HepG2 (cell line): ENCODE data around the gene MTF1. TPM values are rescaled to one million over a fixed set of nuclear protein-coding genes. Genes with fewer than 3 reads are reported as not detected.

ENCODE experiments used
- ARID5B ChIP-seq: IDR thresholded peaks from 2 replicates; pipeline ENCODE4 v1.4.0; 2020; ENCODE audit warnings: mild to moderate bottlenecking, missing genetic modification reagents
- DNMT1 ChIP-seq: sonication (generic); formaldehyde crosslinking; IDR thresholded peaks from 2 replicates; pipeline ENCODE4 v1.5.1; 2020; ENCODE audit warnings: mild to moderate bottlenecking, missing genetic modification reagents
- FOXO1 ChIP-seq: sonication (generic); formaldehyde crosslinking; IDR thresholded peaks from 2 replicates; pipeline ENCODE4 v1.4.0; 2020; ENCODE audit warnings: missing genetic modification reagents
- MAFG ChIP-seq: sonication (generic); formaldehyde crosslinking; IDR thresholded peaks from 2 replicates; pipeline ENCODE4 v1.5.1; 2020; ENCODE audit warnings: mild to moderate bottlenecking, missing genetic modification reagents
- MEF2D ChIP-seq: sonication (generic); formaldehyde crosslinking; IDR thresholded peaks from 2 replicates; pipeline ENCODE4 v1.5.1; 2020; ENCODE audit warnings: mild to moderate bottlenecking, missing genetic modification reagents
- NFAT5 ChIP-seq: sonication (generic); formaldehyde crosslinking; IDR thresholded peaks from 2 replicates; pipeline ENCODE4 v1.4.0; 2020; ENCODE audit warnings: missing genetic modification reagents
- NR2F2 ChIP-seq: IDR thresholded peaks from 2 replicates; pipeline ENCODE4 v1.6.1; 2012; ENCODE audit warnings: low read depth, inconsistent platforms, borderline replicate concordance
- RNF2 ChIP-seq: fragments of 450-650 bp; conservative IDR thresholded peaks from 2 replicates; pipeline ENCODE4 v1.6.1; 2016; ENCODE audit warnings: low read depth
- SP2 ChIP-seq: sonication (generic); formaldehyde crosslinking; IDR thresholded peaks from 2 replicates; pipeline ENCODE4 v1.5.1; 2020; ENCODE audit warnings: mild to moderate bottlenecking, missing genetic modification reagents
- ZBTB43 ChIP-seq: sonication (generic); formaldehyde crosslinking; conservative IDR thresholded peaks from 2 replicates; pipeline ENCODE4 v1.4.0; 2020; ENCODE audit warnings: missing genetic modification reagents
- ZBTB7B ChIP-seq: sonication (generic); formaldehyde crosslinking; IDR thresholded peaks from 2 replicates; pipeline ENCODE4 v1.4.0; 2020; ENCODE audit warnings: missing genetic modification reagents
- ZFP90 ChIP-seq: sonication (generic); formaldehyde crosslinking; IDR thresholded peaks from 2 replicates; pipeline ENCODE4 v1.8.0; 2022; ENCODE audit warnings: missing genetic modification reagents, mild to moderate bottlenecking, inconsistent platforms, borderline replicate concordance
- ZGPAT ChIP-seq: IDR thresholded peaks from 2 replicates; pipeline ENCODE4 v1.6.1; 2016; ENCODE audit warnings: mild to moderate bottlenecking
- ZNF160 ChIP-seq: sonication (generic); formaldehyde crosslinking; IDR thresholded peaks from 2 replicates; pipeline ENCODE4 v1.8.0; 2022; ENCODE audit warnings: mild to moderate bottlenecking, inconsistent platforms, missing genetic modification reagents
- ZNF562 ChIP-seq: sonication (generic); formaldehyde crosslinking; IDR thresholded peaks from 2 replicates; pipeline ENCODE4 v1.8.0; 2022; ENCODE audit warnings: missing genetic modification reagents, borderline replicate concordance
- polyA plus RNA-seq, 8 experiments: library from polyadenylated mRNA; depleted of rRNA in 3 of 8; stranded (reverse) in 7 of 8; unstranded in 1 of 8; fragments of >200 nt; fragmentation: Illumina TruSeq in 4 of 8; extraction: Trizol in 4 of 8; gene quantifications; 2 replicates each; pipeline versions ENCODE4 v1.2.1 to v1.2.3, GENCODE V29; 2011 to 2016; ENCODE audit warnings: low read depth in 4 of 8, missing spikeins in 1 of 8, mixed read lengths in 1 of 8; ENCODE audit not compliant: insufficient read depth in 1 of 8
- total RNA-seq, 5 experiments: library from RNA; depleted of rRNA; stranded (reverse); fragments of >200 nt; fragmentation: Illumina TruSeq; extraction: Trizol; gene quantifications; 2 replicates each; pipeline ENCODE4 v1.2.3, GENCODE V29; 2016; ENCODE audit warnings: low read depth in 1 of 5

The MTF1 gene
- total and polyA plus RNA-seq, 2 of the 13 experiments (the other 11 are each of a cell fraction or from before 2014, with no cell fraction given): 2.4 to 3.3 TPM

- TF ChIP-seq MAFG (CRISPR knock-in tag) (no peak), ZNF160 (no peak), ZBTB43 (no peak), RNF2 (no peak), SP2 (peak; percentile 91), FOXO1 (CRISPR knock-in tag) (no peak), MEF2D (0 out of 2 replicates have a peak, but pooled peaks have one; percentile 56), ZGPAT (CRISPR knock-in tag) (peak; percentile 68; the same call in 1 of the 2 replicates), ZBTB7B (CRISPR knock-in tag) (peak; percentile 48; the same call in 1 of the 2 replicates), ARID5B (peak; percentile 29; the same call in 1 of the 2 replicates), ZNF562 (CRISPR knock-in tag) (no peak), DNMT1 (CRISPR knock-in tag) (no peak), NFAT5 (CRISPR knock-in tag) (peak; percentile 68; the same call in 1 of the 2 replicates), NR2F2 (no peak; the same call in 1 of the 2 replicates), ZFP90 (peak; percentile 42)
Observed at GRCh38 chr1:37859507-37860345, at the start of gene MTF1 (continued).
